GM19324 (cell line): ENCODE data around the gene KRT7.

Experiments
- ATAC-seq: cut with Tn5 transposase; IDR thresholded peaks from one replicate; pipeline ENCODE4 v1.9.1; 2021; ENCODE audit warnings: mild to moderate bottlenecking, moderate library complexity; ENCODE audit not compliant: unreplicated experiment, low FRiP score

The KRT7 gene

DNA sequence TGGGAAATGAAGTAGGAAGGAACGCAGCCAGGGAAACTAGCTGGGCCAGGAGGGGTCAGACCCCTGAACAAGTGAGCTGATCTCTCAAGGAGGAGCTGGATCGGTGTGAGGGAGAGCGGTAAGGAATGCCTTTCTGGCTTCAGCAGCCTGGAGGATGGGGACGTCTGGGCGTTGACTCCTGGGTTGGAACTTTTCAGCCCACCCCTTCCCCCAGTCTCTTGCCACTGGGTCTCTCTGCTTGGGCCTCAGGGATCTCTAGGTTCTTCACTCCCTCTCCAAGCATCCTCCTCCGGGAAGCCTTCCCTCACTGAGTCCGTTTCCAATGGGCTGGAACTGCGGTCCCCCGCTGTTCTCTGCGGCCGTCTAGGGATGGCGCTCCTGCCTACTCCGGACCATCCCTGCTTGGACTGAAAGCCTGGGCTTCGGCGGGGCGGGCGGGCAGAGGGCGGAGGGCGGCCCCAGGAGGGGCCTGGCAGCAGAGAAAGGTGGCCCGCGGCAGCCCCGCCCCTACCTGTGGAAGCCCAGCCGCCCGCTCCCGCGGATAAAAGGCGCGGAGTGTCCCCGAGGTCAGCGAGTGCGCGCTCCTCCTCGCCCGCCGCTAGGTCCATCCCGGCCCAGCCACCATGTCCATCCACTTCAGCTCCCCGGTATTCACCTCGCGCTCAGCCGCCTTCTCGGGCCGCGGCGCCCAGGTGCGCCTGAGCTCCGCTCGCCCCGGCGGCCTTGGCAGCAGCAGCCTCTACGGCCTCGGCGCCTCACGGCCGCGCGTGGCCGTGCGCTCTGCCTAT, at the start of gene KRT7:
KRT7 (plus strand) TSS at position 570 of the 788 bp plus-strand sequence; CDS start at position 624, 54 bp downstream.
- no peak for ATAC-seq

GRCh38 chr12:52183544-52183910, 49.5 kb upstream of the KRT7 start:
- ATAC-seq: no peak

DNA sequence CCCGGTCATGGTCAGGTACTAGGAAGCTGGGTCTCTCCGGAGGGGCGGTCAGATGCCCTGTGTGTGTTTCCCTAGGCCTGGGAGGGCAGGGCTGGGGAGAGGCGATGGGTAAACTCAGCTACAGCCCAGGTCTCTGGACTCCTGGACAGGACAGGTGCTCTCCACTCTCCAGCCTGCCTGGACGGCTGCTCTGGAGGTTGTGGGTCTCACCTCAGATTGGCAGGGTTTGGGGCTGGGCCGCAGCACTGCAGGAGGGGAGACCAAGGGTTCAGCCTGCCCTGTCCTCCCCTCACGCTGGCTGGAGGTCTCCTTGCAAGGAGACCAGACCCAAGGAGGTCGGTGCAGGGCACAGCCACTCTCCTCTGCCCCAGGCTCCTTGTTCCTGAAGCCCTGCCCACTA, 49.1 kb upstream of the KRT7 start:
- ATAC-seq: no peak

DNA sequence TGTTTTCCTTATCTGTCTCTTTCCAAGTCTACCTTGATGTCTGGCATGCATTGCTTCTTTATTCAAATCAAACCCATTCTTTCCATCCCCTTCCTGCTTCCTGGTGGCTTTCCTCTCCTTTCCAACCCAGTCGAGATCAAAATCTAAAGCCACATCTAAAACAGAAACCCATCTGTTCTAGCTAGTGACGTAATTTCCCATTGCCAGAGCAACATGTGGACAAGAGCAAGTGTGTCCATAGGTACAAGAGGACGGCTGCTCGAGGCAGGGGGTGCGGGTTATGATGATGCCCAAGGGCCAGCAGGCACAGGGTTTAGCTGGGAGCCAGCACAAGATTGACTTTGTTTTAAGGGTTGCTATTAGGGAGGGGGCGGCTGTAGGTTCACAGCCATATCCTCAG, 48.2 kb upstream of the KRT7 start:
- ATAC-seq: no peak

DNA sequence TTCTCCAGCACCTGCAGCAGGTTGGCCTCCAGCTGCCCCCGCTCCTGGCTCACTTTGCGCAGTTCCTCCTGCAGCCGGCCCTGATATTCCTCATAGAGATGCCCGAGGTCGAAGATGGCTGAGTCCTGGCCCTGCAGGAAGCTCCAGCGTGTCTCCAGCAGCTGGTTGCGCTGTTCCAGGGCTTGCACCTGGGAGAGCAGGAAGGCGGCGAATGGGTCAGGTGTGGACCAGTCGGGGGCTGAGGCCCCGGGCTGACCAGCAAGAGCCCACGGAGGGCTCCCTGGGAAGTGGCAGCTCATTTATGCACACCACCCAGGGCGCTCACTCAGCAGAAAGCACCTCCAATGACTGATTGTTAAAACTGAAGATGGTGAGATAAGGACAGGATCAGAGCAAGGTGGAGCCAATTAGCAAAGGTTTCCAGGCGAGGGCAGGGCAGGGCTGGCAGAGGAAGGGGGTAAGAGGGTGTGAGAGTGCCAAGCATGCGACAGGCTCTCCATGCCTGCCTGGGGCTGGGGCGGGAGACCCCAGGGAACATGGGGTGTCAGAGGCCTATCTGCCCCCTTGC, 47.6 kb upstream of the KRT7 start:
- no peak for ATAC-seq

- no peak for ATAC-seq
These were observed 46.8 kb upstream of the KRT7 start for GRCh38 chr12:52186118-52186840.

- ATAC-seq: no peak
These were observed 45.8 kb upstream of the KRT7 start for GRCh38 chr12:52187206-52187605.

GRCh38 chr12:52187640-52188039, 45.4 kb upstream of the KRT7 start:
- ATAC-seq: no peak

GRCh38 chr12:52188658-52189057, 44.4 kb upstream of the KRT7 start:
- no peak for ATAC-seq

DNA sequence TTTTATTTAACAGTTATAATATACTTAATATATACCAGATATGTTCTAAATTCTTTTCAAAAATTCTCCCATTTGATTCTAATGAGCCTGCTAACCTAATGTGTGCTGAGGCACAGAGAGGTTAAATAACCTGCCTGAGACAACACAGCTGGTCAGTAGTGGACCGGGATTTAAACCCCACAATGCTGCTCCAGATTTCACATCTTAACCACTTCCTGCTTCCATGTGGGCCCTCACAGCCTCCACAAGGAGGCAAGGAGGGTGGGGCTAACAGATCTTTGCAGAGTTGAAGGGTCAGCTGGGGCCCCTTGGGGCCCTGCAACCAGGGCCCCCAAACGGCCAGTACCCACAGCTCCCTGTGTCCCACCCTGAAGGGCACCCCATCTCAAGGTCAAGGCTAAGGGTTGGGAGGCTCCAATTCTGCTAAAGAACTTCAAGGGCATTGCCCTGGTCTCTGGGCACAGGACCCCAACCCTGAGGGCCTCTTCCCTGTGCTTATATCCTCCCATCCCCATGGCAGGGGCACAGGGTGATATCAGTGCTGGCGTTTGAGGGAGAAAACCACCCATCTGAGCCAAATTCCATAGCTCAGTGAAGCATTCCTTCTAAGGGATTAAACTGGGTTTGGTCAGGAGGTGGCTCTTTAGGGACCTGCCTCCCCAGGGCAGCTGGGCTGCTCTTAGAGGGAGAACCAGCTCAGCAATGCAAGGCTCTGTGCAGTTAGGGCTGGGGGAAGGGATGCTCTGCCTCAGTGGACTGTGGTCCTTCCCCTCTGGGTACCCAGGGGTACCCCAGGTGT, 43.5 kb upstream of the KRT7 start:
- ATAC-seq: no peak

DNA sequence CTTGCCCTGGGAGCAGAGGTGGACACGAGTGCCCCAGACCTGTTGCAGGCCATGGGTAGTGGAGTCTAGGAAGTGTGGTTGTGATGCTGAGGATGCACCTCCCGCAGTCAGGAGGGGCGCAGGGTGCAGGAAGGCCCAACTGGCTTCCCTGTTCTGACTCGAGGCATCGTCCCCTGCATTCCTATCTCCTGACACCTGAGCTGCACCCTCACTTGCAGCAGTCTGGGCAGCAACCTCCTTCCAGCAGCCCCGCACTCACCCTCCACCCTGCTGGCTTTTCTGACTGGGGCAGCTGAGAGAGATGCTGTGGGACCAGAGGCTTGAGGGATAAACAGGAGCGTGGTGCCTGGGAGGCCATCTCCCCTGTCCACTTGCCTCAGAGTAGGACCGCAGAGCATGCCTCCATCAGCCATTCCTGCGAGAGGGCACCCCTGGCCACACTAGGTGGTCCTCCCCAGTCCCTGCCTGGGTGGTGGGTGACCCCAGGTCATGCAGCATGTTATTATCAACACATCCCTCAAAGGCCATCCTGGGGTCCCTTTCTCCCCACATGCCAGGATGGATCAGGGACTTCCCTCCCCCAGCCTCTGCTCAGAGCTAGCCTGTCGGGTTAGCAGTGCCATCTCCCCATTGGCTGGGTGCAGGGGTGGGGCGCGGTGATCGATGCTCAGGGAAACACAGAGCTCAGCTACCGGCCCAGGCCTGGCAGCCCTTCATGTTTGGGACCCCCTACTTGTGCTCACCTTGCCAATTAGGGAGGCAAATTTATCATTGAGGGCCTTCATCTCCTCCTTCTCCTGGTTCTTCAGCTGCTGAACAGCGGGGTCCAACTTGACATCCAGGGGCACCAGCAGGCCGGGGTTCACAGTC, 41.9 kb upstream of the KRT7 start:
- ATAC-seq: no peak

DNA sequence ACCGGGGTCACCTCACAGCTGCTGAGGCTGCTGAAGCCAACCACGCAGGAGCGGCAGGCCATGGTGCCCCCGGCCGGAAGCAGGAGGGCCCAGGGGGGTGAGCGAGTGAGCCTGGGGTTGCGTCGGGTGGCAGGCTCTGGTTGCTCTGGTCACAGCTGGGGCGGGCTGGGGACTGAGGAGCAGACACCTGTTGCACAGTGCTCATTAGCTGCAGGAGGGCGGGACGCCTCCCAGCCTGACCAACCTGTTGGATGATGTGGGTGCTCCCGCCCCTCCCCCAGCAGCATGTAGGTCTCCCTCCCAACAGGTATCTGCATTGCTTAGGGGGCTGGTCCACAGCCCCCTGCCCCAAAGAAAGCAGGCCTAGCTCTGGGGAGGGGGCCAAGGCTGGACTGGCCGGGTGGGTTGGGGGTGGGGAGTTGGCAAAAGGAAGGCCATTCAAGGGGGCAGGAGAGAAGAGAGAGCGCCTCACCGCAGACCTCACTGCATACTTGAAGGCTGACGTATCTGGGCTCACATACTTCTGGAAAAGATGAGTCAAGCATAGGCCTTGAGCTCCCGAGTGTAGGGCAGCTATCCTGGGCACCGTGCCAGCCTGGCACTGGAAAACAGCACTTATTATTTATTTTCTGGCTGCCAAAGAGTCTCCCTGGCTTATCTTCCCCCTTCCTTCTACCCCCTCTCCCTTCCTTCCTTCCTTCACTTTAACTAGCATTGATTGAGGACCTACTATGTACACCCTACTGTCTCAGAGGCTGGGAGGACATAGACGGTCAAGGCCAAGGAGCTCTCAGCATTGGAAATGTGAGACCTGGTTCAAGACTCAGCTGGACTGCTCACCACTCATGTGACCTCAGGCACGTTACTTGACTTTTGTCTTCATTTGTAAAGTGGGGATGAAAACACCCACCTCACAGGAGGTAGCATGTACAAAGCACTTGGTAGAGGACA, 40.9 kb upstream of the KRT7 start, which contains the start of gene KRT80:
KRT80 (minus strand) TSS at position 174 of the 951 bp plus-strand sequence; CDS start at position 62, 112 bp downstream.
- ATAC-seq: no peak

GRCh38 chr12:52193532-52193931, 39.5 kb upstream of the KRT7 start:
- no peak for ATAC-seq

DNA sequence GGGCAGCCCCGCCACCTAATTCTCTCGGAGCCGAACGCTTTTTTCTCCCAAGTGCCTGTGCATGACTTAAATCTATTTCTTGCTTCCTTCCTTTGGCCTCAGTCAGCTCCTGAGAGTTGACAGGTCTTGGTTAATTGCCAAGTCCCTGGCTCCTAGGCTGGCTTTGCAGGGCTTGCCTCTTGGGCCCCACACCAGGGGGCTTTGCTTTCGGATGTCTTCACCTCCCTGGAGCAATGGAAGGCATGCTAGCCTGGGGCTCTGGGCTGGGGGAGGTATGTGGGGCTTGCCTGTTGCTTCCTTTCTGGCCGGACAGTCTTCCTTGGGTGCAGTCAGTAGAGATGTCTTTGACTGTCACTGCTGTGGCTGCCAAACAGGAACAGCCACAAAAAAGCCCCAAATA, 39.1 kb upstream of the KRT7 start:
- ATAC-seq: no peak

GRCh38 chr12:52195065-52195730, 37.8 kb upstream of the KRT7 start:
- no peak for ATAC-seq

DNA sequence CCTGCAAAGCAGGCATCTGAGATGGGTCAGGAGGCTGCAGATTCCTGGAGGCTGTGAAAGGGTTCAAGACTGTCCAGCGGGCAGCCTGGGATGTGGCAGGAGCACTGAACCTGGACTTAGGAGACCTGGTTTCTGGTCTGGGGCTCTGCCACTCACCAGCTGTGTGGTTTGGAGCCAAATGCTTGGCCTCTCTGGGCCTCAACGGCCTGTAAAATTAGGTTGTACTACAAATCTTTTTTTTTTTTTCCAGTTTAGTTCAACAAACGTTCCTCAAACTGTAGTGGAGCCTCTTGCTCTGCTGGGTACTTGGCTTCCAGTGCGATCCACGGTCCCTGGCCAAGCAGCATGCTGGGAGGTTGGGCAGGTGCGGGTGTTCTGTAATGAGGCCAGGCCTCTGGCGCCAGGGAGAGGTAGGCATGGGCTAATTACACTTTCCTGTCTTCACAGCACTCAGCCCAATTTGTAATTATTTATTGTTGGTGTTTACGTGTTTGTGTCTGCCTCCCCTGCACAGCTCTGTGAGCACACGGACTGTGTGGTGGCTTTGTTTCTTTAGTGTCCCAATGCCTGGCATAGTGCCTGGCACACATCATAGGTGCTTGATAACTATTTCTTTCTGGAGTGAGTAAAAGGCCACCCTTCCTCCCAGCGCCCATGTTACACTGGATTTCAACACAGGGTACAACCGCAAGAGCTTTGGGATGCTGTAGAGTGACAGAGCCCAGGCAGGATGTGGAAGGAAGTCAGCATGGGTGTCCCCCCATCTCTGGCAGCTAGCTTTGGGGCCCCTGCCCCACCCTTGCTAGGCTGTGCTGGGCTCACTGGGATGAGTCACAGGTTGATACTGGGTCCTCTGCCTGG, 35.4 kb upstream of the KRT7 start:
- no peak for ATAC-seq
